Lower lobe of right lung (tissue), 2 donors: ENCODE data around the gene MPP2. TPM values are rescaled to one million over a fixed set of nuclear protein-coding genes. Genes with fewer than 3 reads are reported as not detected.

ENCODE experiments used
- ATAC-seq, 2 donors: fragments of 200-7000 bp; cut with Tn5 transposase; one replicate each; pipeline ENCODE4 v1.9.1; 2020 to 2022; ENCODE audit warnings: mild to moderate bottlenecking in 2 of 2, moderate library complexity in 2 of 2
- DNase-seq: peaks from one replicate; pipeline ENCODE4 v3.0.0-alpha.2; 2020
- H3K27ac ChIP-seq: fragments of 200-600 bp; one replicate; pipeline ENCODE4 v1.8.0; 2022
- H3K27me3 ChIP-seq: fragments of 200-600 bp; one replicate; pipeline ENCODE4 v1.8.0; 2022; ENCODE audit warnings: low read depth
- H3K36me3 ChIP-seq: fragments of 200-600 bp; one replicate; pipeline ENCODE4 v1.8.0; 2022; ENCODE audit warnings: mild to moderate bottlenecking
- H3K4me1 ChIP-seq: fragments of 200-600 bp; one replicate; pipeline ENCODE4 v1.8.0; 2022
- H3K4me3 ChIP-seq: fragments of 200-600 bp; one replicate; pipeline ENCODE4 v1.8.0; 2022; ENCODE audit warnings: mild to moderate bottlenecking
- H3K9me3 ChIP-seq: fragments of 200-600 bp; one replicate; pipeline ENCODE4 v1.8.0; 2022
- CTCF ChIP-seq: fragments of 200-600 bp; IDR thresholded peaks from one replicate; pipeline ENCODE4 v1.8.0; 2022; ENCODE audit warnings: antibody characterized with exemption, mild to moderate bottlenecking
- intact Hi-C: fragments of 100-400 bp; cut with DNase I; formaldehyde crosslinking; loops from one replicate; pipeline ENCODE4 v1.11.0; 2022
- total RNA-seq: library from RNA; stranded (reverse); fragmentation: NEBNext Ultra II Directional; extraction: Animal tissue kit (Norgen Biotek cat#: 25700); gene quantifications from one replicate; pipeline ENCODE4 v1.2.1, GENCODE V29; 2021
- donor health status: DM: no; HTN: yes; CAD: no; lungs with severe emphysema.

Gene MPP2
- total RNA-seq, 1 donor from 2014 or later = 0.62 TPM

- H3K9me3 ChIP-seq = no peaks in the 10 kb centered on the region
- H3K4me3 ChIP-seq = no peak overlapping the region
- no peak overlapping the region for H3K27ac ChIP-seq
- H3K4me1 ChIP-seq = no peaks in the 10 kb centered on the region
- no peaks in the 10 kb centered on the region for H3K36me3 ChIP-seq
- TF ChIP-seq CTCF = no peak
- intact Hi-C loops = no loop called here
- DNase-seq = no peak
- H3K27me3 ChIP-seq = no peaks in the 10 kb centered on the region
- ATAC-seq = no peak
Observed at GRCh38 chr17:43890240-43890639, 17.1 kb downstream of the MPP2 start.

GRCh38 chr17:43888548-43888947 lies 18.8 kb downstream of the MPP2 start:
- TF ChIP-seq CTCF = no peak
- intact Hi-C loops = no loop called here
- Histone ChIP-seq H3K36me3 (no peaks in the 10 kb centered on the region), H3K4me3 (no peak overlapping the region), H3K27me3 (no peaks in the 10 kb centered on the region), H3K4me1 (no peaks in the 10 kb centered on the region), H3K9me3 (no peaks in the 10 kb centered on the region), H3K27ac (no peak overlapping the region)
- no peak for DNase-seq
- ATAC-seq = no peak

DNA sequence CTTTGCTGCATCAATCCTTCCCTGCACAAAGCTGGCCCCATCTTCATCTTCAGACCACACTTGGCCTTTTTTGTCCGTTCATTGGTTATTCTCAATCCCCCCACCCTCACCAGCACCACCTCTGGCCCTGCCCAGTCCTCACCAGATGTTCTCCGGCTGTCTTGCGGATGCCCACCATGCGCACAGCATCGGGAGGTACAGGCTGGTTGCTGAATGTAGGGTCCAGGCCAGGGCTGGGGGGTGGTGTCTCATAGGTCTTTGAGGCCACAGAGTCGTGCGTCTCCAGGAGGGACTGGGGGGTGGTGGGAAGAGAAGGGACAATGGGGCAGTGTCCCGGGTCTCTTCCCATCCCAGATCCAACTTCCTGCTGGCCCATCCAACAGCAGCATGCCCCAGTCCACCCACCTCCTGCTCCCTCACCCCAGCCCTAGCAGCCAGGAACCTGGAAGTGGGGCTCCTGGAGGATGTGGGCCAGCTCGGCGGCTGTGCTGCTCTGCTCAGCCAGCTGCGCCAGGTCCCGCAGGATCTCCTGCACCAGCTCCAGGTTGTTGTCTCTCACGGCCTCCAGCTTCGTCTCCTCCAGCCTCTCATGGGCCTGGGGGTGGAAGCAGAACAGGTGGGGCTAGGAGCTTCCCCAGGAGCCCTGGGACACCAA lies 24.4 kb downstream of the MPP2 start:
- DNase-seq (no peak), ATAC-seq (no peak)
- no peak overlapping the region for H3K4me3 ChIP-seq

DNA sequence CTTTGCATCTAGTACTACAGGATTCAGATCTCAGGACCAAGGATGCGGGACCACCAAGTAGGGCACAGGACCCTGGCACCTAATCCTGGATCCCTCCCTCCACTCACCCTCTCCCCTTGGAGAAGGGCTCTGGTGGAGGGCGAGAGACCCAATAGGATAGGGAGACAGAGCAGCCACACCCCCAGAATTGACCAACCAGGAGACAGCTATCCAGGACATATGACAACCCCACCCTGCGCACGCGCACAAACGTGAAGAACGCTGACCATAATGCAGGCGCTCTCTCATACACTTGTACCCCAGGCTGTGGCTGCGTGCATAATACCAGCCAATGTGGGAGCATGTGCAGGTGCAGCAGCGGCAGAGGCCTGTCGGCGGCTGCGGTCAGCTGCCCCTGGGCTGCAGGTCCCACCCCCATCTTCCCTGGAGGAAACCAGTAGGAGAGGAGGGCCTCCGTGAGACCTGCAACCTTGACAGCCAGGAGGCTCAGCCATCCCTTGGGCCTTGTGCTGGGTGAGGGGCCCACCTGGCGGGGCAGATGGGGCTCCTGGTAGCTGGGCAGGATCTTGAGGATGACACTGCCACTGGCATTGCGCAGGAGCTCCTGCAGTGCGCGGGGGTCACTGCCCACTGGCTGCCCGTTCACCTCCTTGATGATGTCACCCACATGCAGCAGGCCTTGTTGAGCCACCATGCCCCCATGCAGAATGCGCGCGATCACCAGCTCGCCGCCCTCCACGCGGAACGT lies 25.4 kb downstream of the MPP2 start:
- ATAC-seq (no peak), DNase-seq (no peak)
- intact Hi-C loops = no loop called here
- Histone ChIP-seq H3K4me1 (peaks cover 7% of the 10 kb centered on the region), H3K4me3 (no peak overlapping the region), H3K36me3 (no peaks in the 10 kb centered on the region), H3K9me3 (no peaks in the 10 kb centered on the region), H3K27ac (no peak overlapping the region), H3K27me3 (no peaks in the 10 kb centered on the region)
- TF ChIP-seq CTCF = no peak

More for the DNA sequence above, 24.4 kb downstream of the MPP2 start:
- H3K36me3 ChIP-seq = no peaks in the 10 kb centered on the region
- H3K4me1 ChIP-seq = peaks cover 7% of the 10 kb centered on the region
- H3K27ac ChIP-seq = no peak overlapping the region
- intact Hi-C loops = no loop called here
- H3K27me3 ChIP-seq = no peaks in the 10 kb centered on the region
- no peaks in the 10 kb centered on the region for H3K9me3 ChIP-seq
- no peak for TF ChIP-seq CTCF

DNA sequence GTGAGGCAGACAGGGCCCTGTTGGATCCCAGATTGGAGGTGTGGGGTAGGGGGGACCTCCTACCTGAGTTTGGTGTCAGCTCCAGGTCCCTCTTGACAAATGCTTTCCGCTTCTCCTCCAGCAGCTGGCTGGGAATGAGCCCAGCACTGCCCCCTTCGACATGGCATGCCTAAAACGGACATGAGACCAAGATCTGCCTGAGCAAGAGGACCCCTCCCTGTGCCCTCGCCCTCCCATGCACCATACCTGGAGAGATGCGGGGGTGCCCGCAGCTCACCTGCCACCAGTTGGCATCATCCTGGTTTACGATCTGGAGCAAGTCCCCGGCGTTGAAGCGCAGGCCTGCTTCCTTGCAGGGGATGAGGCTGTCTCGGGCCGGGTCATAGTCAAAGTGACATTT lies 26.2 kb downstream of the MPP2 start:
- Histone ChIP-seq H3K27me3 (no peaks in the 10 kb centered on the region), H3K9me3 (no peaks in the 10 kb centered on the region), H3K27ac (no peak overlapping the region), H3K4me1 (peaks cover 7% of the 10 kb centered on the region), H3K36me3 (no peaks in the 10 kb centered on the region), H3K4me3 (no peak overlapping the region)
- DNase-seq = no peak
- intact Hi-C loops = no loop called here
- no peak for ATAC-seq
- no peak for TF ChIP-seq CTCF
